ENCODE measurements around the gene CEP70.

CEP70 gene

DNA sequence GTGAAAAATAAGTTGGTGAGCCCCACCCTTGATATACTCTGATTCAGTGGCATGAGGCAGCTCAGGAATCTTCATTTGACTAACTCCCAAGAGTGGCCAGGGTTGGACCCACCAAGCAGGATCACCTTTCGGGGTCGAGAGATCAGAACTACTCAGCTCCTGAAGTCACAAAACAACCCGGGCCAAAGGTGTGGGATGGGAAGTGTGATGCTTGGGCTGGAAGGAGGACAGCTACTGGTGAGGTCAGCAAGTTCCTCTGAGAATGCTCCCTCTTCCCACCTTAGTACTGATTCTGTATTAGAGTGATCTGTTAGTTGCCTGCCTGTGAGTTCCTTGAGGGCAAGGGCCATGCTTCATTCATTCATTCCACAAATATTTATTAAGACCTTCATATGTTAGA is 144.6 kb downstream of the CEP70 start:
- TF ChIP-seq JUND (IDR thresholded peaks at IDR 0.05; ENCODE audit: low read depth): no peak
- in situ Hi-C loops (cut with HindIII; ENCODE audit: low pct_unique_long_range_greater_than_20kb, low sequenced_read_pairs): no loop called here

DNA sequence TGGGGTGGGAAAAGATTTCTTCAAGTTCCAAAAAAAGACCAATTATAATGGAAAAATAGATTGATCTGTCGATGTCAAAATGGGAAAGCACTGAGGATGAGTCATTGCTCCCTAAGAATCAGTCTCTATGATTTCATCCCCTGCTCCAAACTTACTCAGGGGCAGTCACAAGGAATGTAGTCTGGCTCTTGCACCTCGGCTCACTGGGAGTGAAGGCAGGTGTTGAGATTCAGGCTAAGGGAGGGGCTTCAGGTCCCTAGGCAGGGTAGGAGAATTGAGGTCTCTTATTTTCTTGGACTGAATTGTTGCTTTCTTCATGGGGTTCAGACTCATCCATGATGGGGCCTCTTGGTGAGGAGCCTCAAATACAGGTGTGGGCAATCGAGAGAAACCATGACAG is 145.4 kb downstream of the CEP70 start:
- no peak for TF ChIP-seq JUND (IDR thresholded peaks at IDR 0.05; ENCODE audit: low read depth)
- in situ Hi-C loops (cut with HindIII; ENCODE audit: low pct_unique_long_range_greater_than_20kb, low sequenced_read_pairs): no loop called here
- DNase-seq (ENCODE audit: low read depth in 1 of 2, low spot score in 1 of 2): no peak

More for the DNA sequence above, 144.6 kb downstream of the CEP70 start:
- DNase-seq (ENCODE audit: low read depth in 1 of 2, low spot score in 1 of 2): no peak

DNA sequence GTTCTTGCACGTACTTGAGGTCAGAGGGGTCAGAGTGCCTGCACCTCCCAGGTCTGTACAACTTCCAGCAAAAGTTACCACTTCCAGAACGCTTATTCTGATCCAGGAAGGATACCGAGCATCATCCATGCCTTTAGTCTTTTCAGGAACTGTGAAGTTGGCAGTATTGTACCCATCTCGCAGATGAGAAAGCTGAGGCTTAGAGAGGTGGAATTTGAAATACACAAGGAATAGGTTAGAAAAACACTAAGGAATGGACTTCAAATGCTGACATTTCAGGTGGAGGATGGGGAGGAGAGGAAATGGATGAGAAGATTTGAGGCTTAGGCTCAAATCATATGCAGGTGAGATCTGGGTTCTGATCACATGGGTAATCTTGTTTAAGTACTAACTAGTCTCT is 148.4 kb downstream of the CEP70 start:
- in situ Hi-C loops (cut with HindIII; ENCODE audit: low pct_unique_long_range_greater_than_20kb, low sequenced_read_pairs): no loop called here
- no peak for DNase-seq (ENCODE audit: low read depth in 1 of 2, low spot score in 1 of 2)
- no peak for TF ChIP-seq JUND (IDR thresholded peaks at IDR 0.05; ENCODE audit: low read depth)

DNA sequence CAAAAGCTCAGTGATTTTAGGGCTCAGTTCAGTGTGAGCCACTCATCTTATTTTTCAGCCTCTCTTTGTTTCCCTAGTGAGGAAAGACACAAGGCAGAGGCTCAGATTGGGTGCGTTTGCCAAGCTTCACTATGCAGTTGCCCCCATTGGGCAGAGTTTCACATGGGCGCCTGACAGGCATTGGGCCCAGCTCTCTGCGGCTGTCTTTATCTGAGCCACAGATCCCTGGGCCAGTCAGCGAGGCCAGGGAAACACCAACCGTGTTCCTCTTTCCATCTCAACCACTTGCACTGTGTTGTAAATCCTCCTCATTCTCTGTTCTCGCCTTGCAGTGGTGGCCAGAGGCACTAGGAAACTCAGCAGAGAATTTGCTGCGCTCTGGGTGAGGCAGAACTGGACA is 148.8 kb downstream of the CEP70 start:
- in situ Hi-C loops (cut with HindIII; ENCODE audit: low pct_unique_long_range_greater_than_20kb, low sequenced_read_pairs): no loop called here
- DNase-seq (ENCODE audit: low read depth in 1 of 2, low spot score in 1 of 2): no peak
- TF ChIP-seq JUND (IDR thresholded peaks at IDR 0.05; ENCODE audit: low read depth): no peak

Measured in T47D (cell line).